ENCODE data around the gene GIPC1. TPM values are rescaled to one million over a fixed set of nuclear protein-coding genes. Genes with fewer than 3 reads are reported as not detected.

GIPC1 gene
- total and polyA plus RNA-seq, 9 of the 15 experiments (the other 6 are each of a cell fraction or from before 2014, with no cell fraction given) = 0.49 to 54.7 (median 24.8) TPM

DNA sequence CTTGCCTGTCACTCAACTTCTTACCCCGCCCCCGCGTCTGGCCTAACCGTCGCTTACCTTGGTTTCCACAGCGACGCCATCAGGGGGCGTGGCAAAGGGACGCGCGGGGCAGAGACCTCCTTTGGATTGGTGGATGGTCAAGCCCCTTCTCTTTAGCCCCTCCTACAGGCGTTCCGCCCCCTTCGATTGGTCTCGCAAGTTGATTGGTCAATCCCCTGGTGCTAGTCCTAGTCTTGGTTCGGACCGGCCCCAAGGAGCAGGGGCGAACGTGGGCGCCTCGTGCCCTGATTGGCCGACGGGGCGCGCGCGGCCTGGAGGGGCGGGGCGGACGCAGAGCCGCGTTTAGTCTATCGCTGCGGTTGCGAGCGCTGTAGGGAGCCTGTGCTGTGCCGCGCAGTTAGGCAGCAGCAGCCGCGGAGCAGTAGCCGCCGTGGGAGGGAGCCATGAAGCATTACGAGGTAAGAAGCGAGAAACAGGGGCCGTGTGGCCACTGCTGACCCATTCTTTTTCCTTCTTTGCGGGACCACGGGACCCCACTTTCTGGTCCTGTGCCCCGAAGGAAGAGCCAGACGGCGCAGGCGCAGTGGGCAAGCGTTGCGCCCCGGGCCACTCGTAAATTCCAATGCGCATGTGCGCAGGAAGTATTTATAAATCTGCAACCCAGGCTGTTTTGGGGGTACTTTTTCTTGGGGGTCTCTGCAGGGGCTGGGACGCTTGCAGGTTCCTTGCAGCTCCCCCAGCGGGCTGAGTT, 33.5 kb upstream of the GIPC1 start, which contains the start of gene TECR (continued):
- TF ChIP-seq, protein P1, sequence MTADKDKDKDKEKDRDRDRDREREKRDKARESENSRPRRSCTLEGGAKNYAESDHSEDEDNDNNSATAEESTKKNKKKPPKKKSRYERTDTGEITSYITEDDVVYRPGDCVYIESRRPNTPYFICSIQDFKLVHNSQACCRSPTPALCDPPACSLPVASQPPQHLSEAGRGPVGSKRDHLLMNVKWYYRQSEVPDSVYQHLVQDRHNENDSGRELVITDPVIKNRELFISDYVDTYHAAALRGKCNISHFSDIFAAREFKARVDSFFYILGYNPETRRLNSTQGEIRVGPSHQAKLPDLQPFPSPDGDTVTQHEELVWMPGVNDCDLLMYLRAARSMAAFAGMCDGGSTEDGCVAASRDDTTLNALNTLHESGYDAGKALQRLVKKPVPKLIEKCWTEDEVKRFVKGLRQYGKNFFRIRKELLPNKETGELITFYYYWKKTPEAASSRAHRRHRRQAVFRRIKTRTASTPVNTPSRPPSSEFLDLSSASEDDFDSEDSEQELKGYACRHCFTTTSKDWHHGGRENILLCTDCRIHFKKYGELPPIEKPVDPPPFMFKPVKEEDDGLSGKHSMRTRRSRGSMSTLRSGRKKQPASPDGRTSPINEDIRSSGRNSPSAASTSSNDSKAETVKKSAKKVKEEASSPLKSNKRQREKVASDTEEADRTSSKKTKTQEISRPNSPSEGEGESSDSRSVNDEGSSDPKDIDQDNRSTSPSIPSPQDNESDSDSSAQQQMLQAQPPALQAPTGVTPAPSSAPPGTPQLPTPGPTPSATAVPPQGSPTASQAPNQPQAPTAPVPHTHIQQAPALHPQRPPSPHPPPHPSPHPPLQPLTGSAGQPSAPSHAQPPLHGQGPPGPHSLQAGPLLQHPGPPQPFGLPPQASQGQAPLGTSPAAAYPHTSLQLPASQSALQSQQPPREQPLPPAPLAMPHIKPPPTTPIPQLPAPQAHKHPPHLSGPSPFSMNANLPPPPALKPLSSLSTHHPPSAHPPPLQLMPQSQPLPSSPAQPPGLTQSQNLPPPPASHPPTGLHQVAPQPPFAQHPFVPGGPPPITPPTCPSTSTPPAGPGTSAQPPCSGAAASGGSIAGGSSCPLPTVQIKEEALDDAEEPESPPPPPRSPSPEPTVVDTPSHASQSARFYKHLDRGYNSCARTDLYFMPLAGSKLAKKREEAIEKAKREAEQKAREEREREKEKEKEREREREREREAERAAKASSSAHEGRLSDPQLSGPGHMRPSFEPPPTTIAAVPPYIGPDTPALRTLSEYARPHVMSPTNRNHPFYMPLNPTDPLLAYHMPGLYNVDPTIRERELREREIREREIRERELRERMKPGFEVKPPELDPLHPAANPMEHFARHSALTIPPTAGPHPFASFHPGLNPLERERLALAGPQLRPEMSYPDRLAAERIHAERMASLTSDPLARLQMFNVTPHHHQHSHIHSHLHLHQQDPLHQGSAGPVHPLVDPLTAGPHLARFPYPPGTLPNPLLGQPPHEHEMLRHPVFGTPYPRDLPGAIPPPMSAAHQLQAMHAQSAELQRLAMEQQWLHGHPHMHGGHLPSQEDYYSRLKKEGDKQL (CRISPR knock-in tag; IDR thresholded peaks at IDR 0.05; ENCODE audit: borderline replicate concordance) = no peak
- TF ChIP-seq PTBP1 (IDR thresholded peaks at IDR 0.05; ENCODE audit: low read depth, low read length) = no peak
- TF ChIP-seq DMBX1 (CRISPR knock-in tag; IDR thresholded peaks at IDR 0.05; ENCODE audit: borderline replicate concordance) = no peak
- no peak for TF ChIP-seq KAT2B (IDR thresholded peaks at IDR 0.05; ENCODE audit: low read depth, low read length)
- no peak for TF ChIP-seq IRF1 (CRISPR knock-in tag; IDR thresholded peaks at IDR 0.05; ENCODE audit: borderline replicate concordance)
- TF ChIP-seq RHOXF2B (CRISPR knock-in tag; conservative IDR thresholded peaks at IDR 0.05) = no peak
- TF ChIP-seq, protein P2, sequence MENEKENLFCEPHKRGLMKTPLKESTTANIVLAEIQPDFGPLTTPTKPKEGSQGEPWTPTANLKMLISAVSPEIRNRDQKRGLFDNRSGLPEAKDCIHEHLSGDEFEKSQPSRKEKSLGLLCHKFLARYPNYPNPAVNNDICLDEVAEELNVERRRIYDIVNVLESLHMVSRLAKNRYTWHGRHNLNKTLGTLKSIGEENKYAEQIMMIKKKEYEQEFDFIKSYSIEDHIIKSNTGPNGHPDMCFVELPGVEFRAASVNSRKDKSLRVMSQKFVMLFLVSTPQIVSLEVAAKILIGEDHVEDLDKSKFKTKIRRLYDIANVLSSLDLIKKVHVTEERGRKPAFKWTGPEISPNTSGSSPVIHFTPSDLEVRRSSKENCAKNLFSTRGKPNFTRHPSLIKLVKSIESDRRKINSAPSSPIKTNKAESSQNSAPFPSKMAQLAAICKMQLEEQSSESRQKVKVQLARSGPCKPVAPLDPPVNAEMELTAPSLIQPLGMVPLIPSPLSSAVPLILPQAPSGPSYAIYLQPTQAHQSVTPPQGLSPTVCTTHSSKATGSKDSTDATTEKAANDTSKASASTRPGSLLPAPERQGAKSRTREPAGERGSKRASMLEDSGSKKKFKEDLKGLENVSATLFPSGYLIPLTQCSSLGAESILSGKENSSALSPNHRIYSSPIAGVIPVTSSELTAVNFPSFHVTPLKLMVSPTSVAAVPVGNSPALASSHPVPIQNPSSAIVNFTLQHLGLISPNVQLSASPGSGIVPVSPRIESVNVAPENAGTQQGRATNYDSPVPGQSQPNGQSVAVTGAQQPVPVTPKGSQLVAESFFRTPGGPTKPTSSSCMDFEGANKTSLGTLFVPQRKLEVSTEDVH (IDR thresholded peaks at IDR 0.05; ENCODE audit: low read depth, partially characterized antibody) = no peak
- TF ChIP-seq DNMT1 (IDR thresholded peaks at IDR 0.05) = no peak
- TF ChIP-seq ETS2 (tag; IDR thresholded peaks at IDR 0.05; ENCODE audit: borderline replicate concordance, poor library complexity, severe bottlenecking) = no peak
- TF ChIP-seq PTRF (tag; IDR thresholded peaks at IDR 0.05) = no peak
- TF ChIP-seq CHAMP1 (IDR thresholded peaks at IDR 0.05) = no peak
- TF ChIP-seq HMG20A (CRISPR knock-in tag; conservative IDR thresholded peaks at IDR 0.05) = no peak
- no peak for TF ChIP-seq KAT8 (IDR thresholded peaks at IDR 0.05; ENCODE audit: low read depth)
- peak; percentile 98 for TF ChIP-seq EGR1 (conservative IDR thresholded peaks at IDR 0.05)

Data from K562 (cell line).